ENCODE results near the gene GSK3A. TPM values are rescaled to one million over a fixed set of nuclear protein-coding genes. Genes with fewer than 3 reads are reported as not detected.
A peak's percentile ranks its signal among the peaks of the same experiment; 100 is the strongest.
"Not testable (repeated sequence)": the region's sequence is repeated elsewhere in the genome, so short reads cannot be mapped to it uniquely, and the experiment has no call there.

The GSK3A gene
- total RNA-seq, 1 donor from 2014 or later = 16.3 TPM

- no peak for FAIRE-seq
Observed at GRCh38 chr19:42269478-42270345, 27.3 kb upstream of the GSK3A start.

GRCh38 chr19:42268704-42269477 lies 26.5 kb upstream of the GSK3A start, which contains the start of gene CIC:
Gene CIC (plus strand): TSS chr19:42269252. CDS start chr19:42271784, 2,532 bp downstream.
- DNase-seq (ENCODE audit: low spot score in 2 of 2) (peak; percentile 94 to 98), FAIRE-seq (peak; percentile 99)

More at GRCh38 chr19:42269478-42270345, 27.3 kb upstream of the GSK3A start:
- no peak for DNase-seq (ENCODE audit: low spot score in 2 of 2)

GRCh38 chr19:42268142-42268703 lies 25.8 kb upstream of the GSK3A start:
- FAIRE-seq = peak; percentile 94

GRCh38 chr19:42267644-42268141 lies 25.3 kb upstream of the GSK3A start:
- DNase-seq (ENCODE audit: low spot score in 2 of 2) = no peak
- FAIRE-seq = no peak

More at GRCh38 chr19:42268142-42268703, 25.8 kb upstream of the GSK3A start:
- DNase-seq (ENCODE audit: low spot score in 2 of 2) = peak; percentile 89 to 90

GRCh38 chr19:42266928-42267603 lies 24.7 kb upstream of the GSK3A start:
- not testable (repeated sequence) for DNase-seq (ENCODE audit: low spot score in 2 of 2); FAIRE-seq

GRCh38 chr19:42266105-42266504 lies 23.7 kb upstream of the GSK3A start:
- DNase-seq (ENCODE audit: low spot score in 2 of 2); FAIRE-seq: not testable (repeated sequence)

GRCh38 chr19:42261763-42262162 lies 19.4 kb upstream of the GSK3A start:
- no peak for FAIRE-seq

GRCh38 chr19:42257842-42258241 lies 15.4 kb upstream of the GSK3A start:
- DNase-seq (ENCODE audit: low spot score in 2 of 2); FAIRE-seq: not testable (repeated sequence)

More at GRCh38 chr19:42261763-42262162, 19.4 kb upstream of the GSK3A start:
- no peak for DNase-seq (ENCODE audit: low spot score in 2 of 2)

- no peak for FAIRE-seq
- DNase-seq (ENCODE audit: low spot score in 2 of 2) = peak in 1 of 2 donors; percentile 63
Observed at GRCh38 chr19:42255766-42256745, 13.7 kb upstream of the GSK3A start.

GRCh38 chr19:42254850-42255765 lies 12.7 kb upstream of the GSK3A start, which contains the start of gene ERF:
Gene ERF (minus strand): TSS chr19:42255128. CDS start chr19:42254999, 129 bp downstream.
- DNase-seq (ENCODE audit: low spot score in 2 of 2) (peak; percentile 96 to 98), FAIRE-seq (no peak)

GRCh38 chr19:42254089-42254849 lies 11.9 kb upstream of the GSK3A start:
- FAIRE-seq (no peak), DNase-seq (ENCODE audit: low spot score in 2 of 2) (peak; percentile 57 to 81)

GRCh38 chr19:42253245-42254088 lies 11.1 kb upstream of the GSK3A start:
- DNase-seq (ENCODE audit: low spot score in 2 of 2) = peak; percentile 64 to 78
- no peak for FAIRE-seq

- FAIRE-seq (no peak), DNase-seq (ENCODE audit: low spot score in 2 of 2) (peak; percentile 76 to 86)
Observed at GRCh38 chr19:42252365-42253244, 10.2 kb upstream of the GSK3A start.

GRCh38 chr19:42251572-42252358 lies 9.4 kb upstream of the GSK3A start:
- DNase-seq (ENCODE audit: low spot score in 2 of 2) (no peak), FAIRE-seq (no peak)

All from frontal cortex (tissue), 4 donors.